HG03025 (cell line): Measurements from ENCODE around the gene EBLN1.
"Not testable (repeated sequence)": the region's sequence is repeated elsewhere in the genome, so short reads cannot be mapped to it uniquely, and the experiment has no call there.

Experiments
- ATAC-seq: cut with Tn5 transposase; IDR thresholded peaks from one replicate; pipeline ENCODE4 v1.9.1; 2021; ENCODE audit warnings: mild to moderate bottlenecking, moderate library complexity; ENCODE audit not compliant: unreplicated experiment, low FRiP score

EBLN1 gene

DNA sequence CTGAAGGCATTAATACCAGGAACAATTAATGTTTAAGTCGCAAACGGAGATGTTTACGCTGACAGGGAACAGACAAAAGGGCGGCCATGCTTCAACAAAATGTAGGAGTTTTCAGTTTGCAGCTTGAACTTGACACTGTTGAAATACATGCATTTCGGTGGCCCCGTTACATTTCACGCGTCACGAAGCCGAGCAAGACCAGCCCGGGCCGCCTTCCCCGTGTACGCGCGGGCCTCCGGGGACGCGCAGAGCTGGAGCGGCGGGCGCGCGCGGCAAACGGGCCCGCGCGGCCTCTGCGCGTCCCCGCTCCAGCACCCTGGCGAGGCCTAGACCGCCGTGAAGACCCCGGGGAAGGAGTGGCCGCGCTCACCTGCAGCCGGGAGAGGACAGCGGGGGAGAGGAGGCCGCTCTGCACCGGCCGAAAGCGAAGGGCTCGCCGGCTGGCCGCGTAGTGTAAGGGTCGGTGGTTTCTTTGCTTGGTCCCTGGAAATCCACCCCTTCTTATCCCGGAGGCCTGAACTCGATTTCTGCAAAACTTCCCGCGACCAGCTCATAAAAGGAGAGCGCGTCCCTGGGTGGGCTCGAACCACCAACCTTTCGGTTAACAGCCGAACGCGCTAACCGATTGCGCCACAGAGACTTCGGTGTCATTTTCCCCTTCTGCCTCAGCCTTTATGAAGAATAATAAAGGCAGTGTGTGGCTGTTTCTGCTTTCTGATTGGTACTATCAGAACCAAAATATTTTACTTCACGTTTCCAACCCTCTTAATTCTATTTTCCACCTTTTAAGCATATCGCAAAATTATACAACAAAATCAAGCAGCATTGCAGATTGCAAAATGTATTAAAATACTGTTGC is 11.4 kb upstream of the EBLN1 start:
- ATAC-seq: peak; percentile 74

GRCh38 chr10:22228167-22228938 is 10.5 kb upstream of the EBLN1 start:
- ATAC-seq: no peak

DNA sequence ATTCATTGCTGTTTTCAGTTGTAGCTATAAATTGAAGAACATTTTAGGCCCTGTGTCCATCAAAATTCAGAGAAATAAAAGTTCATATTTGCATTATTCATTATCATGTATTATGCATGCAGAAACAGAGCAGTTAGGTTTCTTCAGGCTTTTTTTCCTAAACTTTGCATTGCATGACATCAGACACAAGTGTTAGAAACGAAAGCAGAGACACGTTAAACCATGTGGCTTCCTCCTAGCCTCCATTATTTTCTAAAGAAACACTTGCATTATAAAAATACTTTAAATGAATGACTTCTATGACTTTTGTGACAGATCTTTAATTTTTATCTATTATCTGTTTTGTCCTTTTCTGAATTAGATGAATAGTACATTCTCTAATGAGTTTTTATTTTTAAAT is 8.8 kb upstream of the EBLN1 start:
- no peak for ATAC-seq

DNA sequence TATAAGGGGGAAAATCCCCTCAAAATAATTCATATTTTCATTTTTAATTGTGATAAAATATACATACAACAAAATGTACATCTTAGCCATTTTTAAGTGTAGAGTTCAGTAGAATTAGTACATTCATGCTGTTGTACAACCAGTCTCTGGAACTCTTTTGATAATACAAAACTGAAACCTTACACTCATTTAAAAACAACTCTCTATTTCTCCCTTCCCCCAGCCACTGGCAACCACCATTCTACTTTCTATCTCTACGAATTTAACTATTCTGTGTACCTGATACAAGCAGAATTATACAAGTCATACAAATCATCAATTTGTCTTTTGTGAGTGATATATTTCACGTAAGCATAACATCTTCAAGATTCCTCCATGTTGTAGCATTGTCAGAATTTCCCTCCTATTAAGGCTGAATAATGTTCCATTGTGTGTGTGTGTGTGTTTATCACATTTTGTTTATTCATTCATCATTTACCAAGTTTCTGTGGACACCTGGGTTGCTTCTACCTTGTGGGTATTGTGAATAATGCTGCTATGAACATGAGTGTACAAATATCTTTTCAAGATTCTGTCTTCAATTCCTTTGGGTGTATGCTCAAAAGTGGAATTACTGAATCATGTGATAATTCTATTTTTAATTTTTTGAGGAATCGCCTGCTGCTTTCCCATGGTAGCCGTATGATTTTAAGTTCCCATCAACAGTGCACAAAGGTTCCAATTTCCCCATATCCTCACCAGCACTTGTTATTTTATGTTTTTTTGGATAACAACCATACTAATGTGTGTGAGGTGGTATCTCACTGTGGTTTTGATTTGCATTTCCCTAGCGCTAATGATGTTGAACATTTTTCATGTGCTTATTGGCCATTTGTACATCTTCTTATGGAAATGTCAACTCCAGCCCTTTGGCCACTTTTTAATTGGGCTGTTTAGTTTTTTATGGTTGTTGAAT is 4.7 kb upstream of the EBLN1 start:
- no peak for ATAC-seq

DNA sequence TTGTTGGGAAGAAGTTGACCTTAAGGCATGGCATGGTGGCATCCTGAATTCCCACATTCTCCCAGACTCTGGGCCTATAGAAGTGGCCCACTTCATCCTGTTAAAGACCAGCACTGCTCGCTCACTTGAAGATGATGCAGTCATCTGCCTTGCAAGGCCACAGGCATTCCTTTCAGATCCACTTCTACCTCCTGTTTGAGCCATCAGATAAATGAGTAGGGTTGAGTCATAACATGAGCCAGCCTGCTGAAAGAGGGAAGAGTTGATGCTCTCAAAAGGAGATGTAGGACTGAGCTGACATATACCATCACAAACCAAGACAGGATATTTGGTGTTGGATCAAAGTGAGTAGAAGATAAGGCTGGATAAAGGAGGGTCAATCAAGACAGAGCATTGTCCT is 1.5 kb upstream of the EBLN1 start:
- no peak for ATAC-seq

DNA sequence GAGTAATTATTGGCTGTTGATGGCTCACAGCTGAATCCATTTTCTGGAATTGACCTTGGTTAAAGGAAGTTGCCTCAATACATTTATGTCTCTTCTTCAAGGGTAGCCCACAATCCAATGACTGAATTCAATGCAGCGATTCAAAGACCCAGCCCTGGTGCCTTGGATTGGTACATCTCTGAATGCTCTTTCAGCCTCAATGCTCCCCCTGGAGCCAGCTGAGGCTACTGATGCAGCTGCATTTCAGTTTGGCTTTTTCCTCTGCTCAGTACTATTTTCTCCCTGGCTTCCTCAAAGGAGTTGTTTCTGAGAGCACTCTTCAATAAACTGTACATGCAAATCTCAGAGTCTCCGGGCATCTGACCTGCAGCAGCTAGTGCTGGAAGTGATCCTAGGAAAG is 633 bp upstream of the EBLN1 start:
- no peak for ATAC-seq

GRCh38 chr10:22217084-22217483 is 731 bp downstream of the EBLN1 start:
- ATAC-seq: not testable (repeated sequence)

DNA sequence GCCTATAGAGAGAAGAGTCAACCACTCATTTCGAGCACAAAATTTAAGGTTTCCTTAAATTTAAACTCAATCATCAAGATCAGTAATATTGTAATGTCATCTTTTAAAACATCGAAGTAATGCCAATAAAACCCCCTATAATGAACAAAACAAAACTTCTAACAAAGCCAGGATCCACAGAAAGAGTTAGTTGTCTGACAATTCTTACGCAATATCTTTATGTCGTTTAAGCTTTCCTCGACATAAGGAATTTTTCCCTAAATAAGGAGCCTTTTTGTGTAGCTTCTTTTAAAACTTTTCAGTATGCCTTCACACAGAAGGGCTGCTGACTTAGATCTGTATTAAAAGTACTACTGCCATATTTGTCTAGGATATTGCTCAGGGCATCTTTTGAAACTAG is 7.5 kb downstream of the EBLN1 start:
- ATAC-seq: no peak

GRCh38 chr10:22193945-22194344 is 23.9 kb downstream of the EBLN1 start:
- ATAC-seq: no peak

DNA sequence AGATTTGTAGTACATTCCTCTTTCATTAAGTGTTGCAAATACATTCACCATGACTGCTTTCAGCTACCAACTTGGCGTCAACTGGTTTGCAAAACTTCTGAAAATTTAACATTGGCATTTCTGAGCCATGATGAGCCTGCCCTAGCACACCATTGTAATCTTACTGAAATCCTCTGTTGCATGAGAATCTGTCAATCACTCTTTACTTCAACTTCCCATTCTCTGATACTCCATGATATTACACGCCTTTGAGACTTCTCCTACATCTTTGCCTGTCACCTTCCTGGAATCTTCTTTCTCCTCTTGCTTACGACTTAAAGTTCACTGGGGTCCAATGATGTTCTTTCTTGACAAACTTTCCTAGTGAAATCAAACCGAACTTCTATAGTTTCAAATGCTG is 32.2 kb downstream of the EBLN1 start:
- no peak for ATAC-seq

DNA sequence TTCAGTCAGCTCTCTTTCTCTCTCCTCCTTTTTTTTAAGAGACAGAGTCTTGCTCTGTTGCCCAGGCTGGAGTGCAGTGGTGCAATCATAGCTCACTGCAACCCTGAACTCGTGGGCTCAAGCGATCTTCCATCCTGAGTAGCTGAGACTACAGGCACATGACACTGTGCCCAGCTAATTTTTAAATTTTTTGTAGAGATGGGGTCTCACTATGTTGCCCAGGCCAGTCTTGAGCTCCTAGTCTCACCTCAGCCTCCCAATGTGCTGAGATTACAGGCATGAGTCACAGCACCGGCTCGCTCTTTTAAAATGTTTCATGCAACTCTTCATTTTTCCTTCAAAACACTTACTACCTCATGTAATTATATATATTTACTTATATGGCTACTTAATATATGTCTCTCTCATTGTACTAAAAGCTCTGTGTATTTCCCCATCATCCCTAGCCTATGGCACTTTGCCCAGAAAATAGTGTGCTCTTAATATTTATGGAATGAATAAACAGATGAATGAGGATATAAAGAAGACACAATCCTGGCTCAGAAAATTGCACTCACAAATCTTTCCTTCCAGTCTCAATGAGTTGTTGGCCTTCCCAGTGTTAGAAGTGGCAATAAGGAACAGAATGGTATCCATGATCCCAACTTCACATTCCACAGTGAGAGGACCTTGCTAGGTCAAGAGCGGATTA is 33.9 kb downstream of the EBLN1 start:
- ATAC-seq: no peak

DNA sequence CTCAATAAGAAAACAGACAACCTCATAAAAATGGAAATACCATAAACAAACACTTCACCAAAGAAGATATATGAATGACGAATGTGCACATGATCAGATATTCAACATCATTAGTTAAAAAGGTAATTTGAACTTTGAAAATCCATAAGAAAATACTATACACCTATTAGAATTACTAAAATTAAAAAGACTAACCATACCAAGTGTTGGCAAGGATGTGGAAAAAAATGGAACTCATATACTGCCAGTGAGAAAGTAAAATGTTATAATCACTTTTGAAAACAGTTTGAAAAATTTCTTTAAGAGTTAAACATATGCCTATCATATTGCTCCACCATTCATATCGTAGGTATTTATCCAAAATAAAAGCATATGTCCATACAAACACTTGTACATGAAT is 37.1 kb downstream of the EBLN1 start:
- ATAC-seq: no peak

DNA sequence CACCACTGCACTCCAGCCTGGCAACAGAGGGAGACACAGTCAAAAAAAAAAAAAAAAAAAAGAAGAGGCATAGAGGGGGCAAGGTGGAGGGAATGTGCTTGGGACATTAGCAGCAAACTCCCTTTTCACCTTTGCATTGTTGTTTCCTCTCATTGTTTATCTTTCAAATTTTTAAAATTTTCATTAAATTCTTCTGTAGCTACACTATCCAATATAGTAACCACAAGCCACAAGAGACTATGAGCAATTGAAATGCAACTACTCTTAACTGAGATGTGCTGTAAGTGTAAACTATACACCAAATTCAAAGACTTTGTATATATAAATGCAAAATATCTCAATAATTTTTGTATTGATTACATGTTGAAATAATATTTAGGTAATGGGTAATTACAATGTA is 43.4 kb downstream of the EBLN1 start:
- no peak for ATAC-seq

DNA sequence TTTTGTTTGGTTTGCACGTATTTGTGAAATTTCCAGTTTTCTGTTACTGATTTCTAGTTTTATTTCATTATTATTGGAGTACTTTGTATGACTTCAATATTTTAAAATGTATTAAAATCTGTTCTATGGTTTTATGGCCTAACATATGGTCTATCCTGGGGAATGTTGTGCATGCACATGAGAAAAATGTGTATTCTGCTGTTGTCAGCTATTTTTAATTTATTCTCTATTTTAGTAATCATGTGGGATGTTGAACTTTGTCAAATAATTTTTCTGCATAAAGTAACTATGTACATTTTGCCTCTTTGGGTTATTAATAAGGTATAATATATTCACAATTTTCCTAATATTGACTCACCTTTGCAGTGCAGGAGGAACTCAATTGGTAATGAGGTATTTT is 46.7 kb downstream of the EBLN1 start:
- ATAC-seq: no peak

- ATAC-seq: no peak
Measured at GRCh38 chr10:22170582-22170981, 47.2 kb downstream of the EBLN1 start.

GRCh38 chr10:22159979-22160378 is 57.8 kb downstream of the EBLN1 start:
- ATAC-seq: no peak

- ATAC-seq: no peak
Measured at GRCh38 chr10:22159180-22159579, 58.6 kb downstream of the EBLN1 start.
